ENCODE results near the gene NNAT. TPM values are rescaled to one million over a fixed set of nuclear protein-coding genes. Genes with fewer than 3 reads are reported as not detected.

The NNAT gene, protein sequence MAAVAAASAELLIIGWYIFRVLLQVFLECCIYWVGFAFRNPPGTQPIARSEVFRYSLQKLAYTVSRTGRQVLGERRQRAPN
- total RNA-seq (2022; extraction: Qiagen RNA extraction; ENCODE audit: low read depth): not detected in 5 replicates

DNA sequence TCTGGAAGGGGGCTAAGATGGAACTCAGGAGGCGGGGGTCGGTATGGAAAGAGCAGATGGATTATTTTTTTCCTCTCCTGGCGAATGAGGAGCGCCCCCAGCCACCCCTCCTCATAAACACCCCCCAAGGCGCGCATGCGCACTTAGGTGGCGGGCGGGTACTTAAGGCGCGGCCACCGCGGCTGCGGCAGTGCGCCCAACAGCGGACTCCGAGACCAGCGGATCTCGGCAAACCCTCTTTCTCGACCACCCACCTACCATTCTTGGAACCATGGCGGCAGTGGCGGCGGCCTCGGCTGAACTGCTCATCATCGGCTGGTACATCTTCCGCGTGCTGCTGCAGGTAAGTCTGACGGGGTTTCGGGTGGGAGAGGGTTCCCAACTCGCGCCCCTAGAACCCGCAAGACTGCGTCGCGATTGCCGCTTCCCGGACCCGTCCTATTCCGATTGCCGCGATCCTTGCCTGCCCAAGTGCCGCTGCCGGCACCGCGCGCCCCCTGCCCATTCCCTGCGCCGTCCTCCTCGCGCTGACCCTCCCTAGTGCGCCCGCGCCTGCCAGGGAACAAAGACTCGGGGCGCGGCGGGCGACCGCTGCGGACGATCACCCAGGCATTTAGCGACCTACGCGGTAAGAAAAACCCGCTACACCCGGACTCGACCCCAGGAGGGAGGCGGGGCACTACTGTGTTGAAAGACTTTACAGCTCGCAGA, at the start of gene NNAT:
NNAT (plus strand) TSS at position 190 of the 711 bp plus-strand sequence; CDS start at position 272, 82 bp downstream.

GRCh38 chr20:37527638-37528445, 6.8 kb downstream of the NNAT start, which contains the start of gene BLCAP:
TSS of gene BLCAP (minus strand) at chr20:37527876. CDS start at chr20:37519174, 8,702 bp downstream.

Other genes with a start within 250 kb of the NNAT start
- 77.0 to 98.2 TPM (median 94.7 TPM) in 5 replicates for gene MANBAL, start 231.6 kb upstream of the NNAT start, total RNA-seq (2022; extraction: Qiagen RNA extraction; ENCODE audit: low read depth)
- gene SRC, start 175.1 kb upstream of the NNAT start, total RNA-seq (2022; extraction: Qiagen RNA extraction; ENCODE audit: low read depth): 101 to 173 TPM (median 163 TPM) in 5 replicates
- 39.2 to 56.9 TPM (median 49.2 TPM) in 5 replicates for gene BLCAP, start 6.6 kb downstream of the NNAT start, total RNA-seq (2022; extraction: Qiagen RNA extraction; ENCODE audit: low read depth)
- gene CTNNBL1, start 172.8 kb downstream of the NNAT start, total RNA-seq (2022; extraction: Qiagen RNA extraction; ENCODE audit: low read depth): 65.0 to 69.2 TPM (median 66.2 TPM) in 5 replicates

Data from A549 treated with ZK216348 at 1 μM for 4 hours (cell line).